GM12878 (cell line): ENCODE measurements around the gene DPM2. TPM values are rescaled to one million over a fixed set of nuclear protein-coding genes. Genes with fewer than 3 reads are reported as not detected.

Source experiments
- ATF7 ChIP-seq: fragments of 450-650 bp; IDR thresholded peaks from 2 replicates; pipeline ENCODE4 v1.6.1; 2016; ENCODE audit warnings: low read depth, mild to moderate bottlenecking
- CTCF ChIP-seq, 3 experiments: IDR thresholded peaks in 2 of 3; conservative IDR thresholded peaks in 1 of 3; 2 replicates each; pipeline ENCODE4 v1.5.1; 2011; ENCODE audit warnings: low read depth in 3 of 3, low read length in 3 of 3, mild to moderate bottlenecking in 3 of 3, control low read depth in 2 of 3, moderate library complexity in 2 of 3, inconsistent platforms in 1 of 3, mixed read lengths in 1 of 3; ENCODE audit not compliant: control insufficient read depth in 2 of 3, insufficient read depth in 1 of 3; ENCODE audit errors: extremely low read depth in 1 of 3
- DPF2 ChIP-seq: fragments of 450-650 bp; IDR thresholded peaks from 2 replicates; pipeline ENCODE4 v1.6.1; 2017; ENCODE audit warnings: mild to moderate bottlenecking
- EGR1 ChIP-seq, 2 experiments: IDR thresholded peaks; 1 replicate in 1 of 2; 2 replicates in 1 of 2; pipeline ENCODE4 v1.6.1; 2011 to 2012; ENCODE audit warnings: low read depth in 2 of 2, low read length in 2 of 2, borderline replicate concordance in 1 of 2, mild to moderate bottlenecking in 1 of 2, moderate library complexity in 1 of 2
- HDAC2 ChIP-seq: fragments of 200-600 bp; sonication (generic); IDR thresholded peaks from 2 replicates; pipeline ENCODE4 v1.6.1; 2017
- JUND ChIP-seq: IDR thresholded peaks from 2 replicates; pipeline ENCODE4 v1.6.1; 2012; ENCODE audit warnings: low read depth, mild to moderate bottlenecking, low read length, improper control_type of control experiment, moderate library complexity
- NFYB ChIP-seq: IDR thresholded peaks from 2 replicates; pipeline ENCODE4 v1.6.1; 2011; ENCODE audit warnings: low read depth, mild to moderate bottlenecking, low read length, improper control_type of control experiment, moderate library complexity; ENCODE audit not compliant: insufficient read depth
- NR2C1 ChIP-seq: fragments of 450-650 bp; IDR thresholded peaks from 2 replicates; pipeline ENCODE4 v1.6.1; 2017; ENCODE audit warnings: antibody characterized with exemption, mild to moderate bottlenecking, moderate library complexity
- PAX5 ChIP-seq: IDR thresholded peaks from 2 replicates; pipeline ENCODE4 v1.6.1; 2011; ENCODE audit warnings: low read depth, low read length, borderline replicate concordance
- POLR2A ChIP-seq: IDR thresholded peaks from 2 replicates; pipeline ENCODE4 v1.6.1; 2011; ENCODE audit warnings: low read depth, mild to moderate bottlenecking, low read length
- RFX5 ChIP-seq: IDR thresholded peaks from 2 replicates; pipeline ENCODE4 v1.6.1; 2011; ENCODE audit warnings: low read depth, low read length, improper control_type of control experiment
- SIN3A ChIP-seq: IDR thresholded peaks from 2 replicates; pipeline ENCODE4 v1.6.1; 2012; ENCODE audit warnings: low read depth, low read length, improper control_type of control experiment
- SKIL ChIP-seq: fragments of 450-650 bp; IDR thresholded peaks from 2 replicates; pipeline ENCODE4 v1.6.1; 2017; ENCODE audit warnings: mild to moderate bottlenecking, low read depth, inconsistent platforms; ENCODE audit not compliant: poor library complexity, severe bottlenecking
- SPI1 ChIP-seq: IDR thresholded peaks from 2 replicates; pipeline ENCODE4 v1.6.1; 2011; ENCODE audit warnings: low read depth, mild to moderate bottlenecking, low read length, moderate library complexity, borderline replicate concordance; ENCODE audit not compliant: insufficient read depth
- ZNF687 ChIP-seq: fragments of 450-650 bp; IDR thresholded peaks from 2 replicates; pipeline ENCODE4 v1.6.1; 2017; ENCODE audit warnings: mild to moderate bottlenecking, moderate library complexity
- polyA plus RNA-seq, 11 experiments: library from polyadenylated mRNA; depleted of rRNA in 4 of 11; unstranded in 6 of 11; stranded (reverse) in 5 of 11; fragments of >200 nt; fragmentation: Nextera tagmentation in 4 of 11; fragmentation: Illumina TruSeq in 1 of 11; extraction: Ambion mirVana in 4 of 11; extraction: Trizol in 1 of 11; gene quantifications; 1 replicate in 1 of 11; 2 replicates in 10 of 11; pipeline versions ENCODE4 v1.2.1 to v1.2.3, GENCODE V29; 2011 to 2016; ENCODE audit warnings: inconsistent platforms in 2 of 11, missing spikeins in 2 of 11, low read depth in 1 of 11
- total RNA-seq, 4 experiments: library from RNA; depleted of rRNA in 3 of 4; stranded (reverse); fragments of >200 nt in 3 of 4; fragmentation: Illumina TruSeq in 1 of 4; extraction: Trizol in 1 of 4; gene quantifications; 2 replicates each; pipeline versions ENCODE4 v1.2.1 to v1.2.3, GENCODE V29; 2013 to 2021

The DPM2 gene
- total and polyA plus RNA-seq, 10 of the 15 experiments (the other 5 are each of a cell fraction or from before 2014, with no cell fraction given) = 22.7 to 77.9 (median 44.7) TPM

- TF ChIP-seq ZNF687 = 0 out of 2 replicates have a peak, but pooled peaks have one; percentile 23
- TF ChIP-seq ATF7 = no peak
- no peak for TF ChIP-seq NFYB
- TF ChIP-seq POLR2A = peak; percentile 76; the same call in 1 of the 2 replicates
- no peak for TF ChIP-seq SPI1
- TF ChIP-seq JUND = no peak
- no peak for TF ChIP-seq PAX5
- TF ChIP-seq DPF2 = no peak
- peak in 1 of 2 experiments; percentile 98; a peak in 2 of 3 replicates for TF ChIP-seq EGR1 (IDR thresholded peaks at IDR 0.05; ENCODE audit: borderline replicate concordance in 1 of 2, low read depth in 2 of 2, low read length in 2 of 2)
- no peak for TF ChIP-seq RFX5
- TF ChIP-seq HDAC2 = no peak
- no peak for TF ChIP-seq CTCF (IDR thresholded peaks at IDR 0.05 in 2 of 3, conservative IDR thresholded peaks at IDR 0.05 in 1 of 3; ENCODE audit: control insufficient read depth in 2 of 3, extremely low read depth in 1 of 3, insufficient read depth in 1 of 3, low read depth in 3 of 3, low read length in 3 of 3)
- TF ChIP-seq NR2C1 = no peak
- TF ChIP-seq SIN3A = 0 out of 2 replicates have a peak, but pooled peaks have one; percentile 11
- TF ChIP-seq SKIL = no peak
These were observed 42.5 kb upstream of the DPM2 start (continued) for GRCh38 chr9:127980060-127980705.
